Measurements from ENCODE around the gene RPP25L. TPM values are rescaled to one million over a fixed set of nuclear protein-coding genes. Genes with fewer than 3 reads are reported as not detected.

Gene RPP25L
- total RNA-seq, 1 donor from 2014 or later, result 7.2 TPM

GRCh38 chr9:34594177-34594576 is 17.7 kb downstream of the RPP25L start:
- no peaks in the 10 kb centered on the region for H3K36me3 ChIP-seq
- no peak overlapping the region for H3K4me3 ChIP-seq
- no peaks in the 10 kb centered on the region for H3K27me3 ChIP-seq
- H3K4me1 ChIP-seq, result peaks cover 6 to 35% of the 10 kb centered on the region in 2 donors
- no peak for TF ChIP-seq CTCF (IDR thresholded peaks at IDR 0.05)
- intact Hi-C loops (cut with DNase I), result loop anchor here (5.0 kb wide), 2 partner anchors 92 to 267 kb away; partner anchors contain the start of genes KIF24 and NUDT2
- peak overlapping the region; percentile 58 to 64 for H3K27ac ChIP-seq
- DNase-seq (ENCODE audit: low spot score in 2 of 2), result no peak
- no peaks in the 10 kb centered on the region for H3K9me3 ChIP-seq

- H3K27me3 ChIP-seq, result peaks cover 7% of the 10 kb centered on the region
- no peak for TF ChIP-seq CTCF (IDR thresholded peaks at IDR 0.05)
- H3K36me3 ChIP-seq, result no peaks in the 10 kb centered on the region
- peak; percentile 24 to 88 for DNase-seq (ENCODE audit: low spot score in 2 of 2)
- no peaks in the 10 kb centered on the region for H3K9me3 ChIP-seq
- H3K4me3 ChIP-seq, result no peak overlapping the region
- intact Hi-C loops (cut with DNase I), result loop anchor here (5.0 kb wide), 2 partner anchors 91 to 266 kb away; partner anchors contain the start of genes KIF24 and NUDT2
- H3K27ac ChIP-seq, result peak overlapping the region; percentile 58 to 64
- H3K4me1 ChIP-seq, result peaks cover 6 to 42% of the 10 kb centered on the region in 2 donors
These were observed 18.8 kb downstream of the RPP25L start for GRCh38 chr9:34592895-34593601.

GRCh38 chr9:34591917-34592866 is 19.7 kb downstream of the RPP25L start:
- peaks cover 7% of the 10 kb centered on the region for H3K27me3 ChIP-seq
- DNase-seq (ENCODE audit: low spot score in 2 of 2), result no peak
- TF ChIP-seq CTCF (IDR thresholded peaks at IDR 0.05), result no peak
- H3K4me3 ChIP-seq, result no peak overlapping the region
- H3K27ac ChIP-seq, result no peak overlapping the region
- no peaks in the 10 kb centered on the region for H3K9me3 ChIP-seq
- no peaks in the 10 kb centered on the region for H3K36me3 ChIP-seq
- intact Hi-C loops (cut with DNase I), result loop anchor here (2.0 to 5.0 kb wide), 4 partner anchors 43 to 265 kb away; partner anchors contain the start of genes KIF24 and NUDT2
- H3K4me1 ChIP-seq, result peaks cover 6 to 42% of the 10 kb centered on the region in 2 donors

GRCh38 chr9:34591248-34591916 is 20.5 kb downstream of the RPP25L start:
- DNase-seq (ENCODE audit: low spot score in 2 of 2), result peak; percentile 44 to 90
- no peaks in the 10 kb centered on the region for H3K9me3 ChIP-seq
- peak overlapping the region; percentile 26 to 39 for H3K27ac ChIP-seq
- peak overlapping the region; percentile 46 to 72 for H3K4me3 ChIP-seq
- intact Hi-C loops (cut with DNase I), result loop anchor here (2.0 to 5.0 kb wide), 4 partner anchors 43 to 264 kb away; partner anchors contain the start of genes KIF24 and NUDT2
- no peaks in the 10 kb centered on the region for H3K36me3 ChIP-seq
- TF ChIP-seq CTCF (IDR thresholded peaks at IDR 0.05), result peak; percentile 86 to 94 (median 93)
- peaks cover 6 to 42% of the 10 kb centered on the region in 2 donors for H3K4me1 ChIP-seq
- H3K27me3 ChIP-seq, result peaks cover 7% of the 10 kb centered on the region
